ENCODE results near the gene C1orf159.

C1orf159 gene

GRCh38 chr1:1132042-1132950, 16.4 kb upstream of the C1orf159 start:
- no peak for DNase-seq (ENCODE audit: low spot score)

- no peak for DNase-seq (ENCODE audit: low spot score)
These were observed 14.6 kb upstream of the C1orf159 start for GRCh38 chr1:1130206-1131120.

- DNase-seq (ENCODE audit: low spot score): no peak
These were observed 13.5 kb upstream of the C1orf159 start for GRCh38 chr1:1129381-1129821.

GRCh38 chr1:1128454-1129139, 12.7 kb upstream of the C1orf159 start:
- DNase-seq (ENCODE audit: low spot score): no peak

GRCh38 chr1:1127551-1128451, 11.9 kb upstream of the C1orf159 start:
- no peak for DNase-seq (ENCODE audit: low spot score)

- DNase-seq (ENCODE audit: low spot score): no peak
These were observed 10.1 kb upstream of the C1orf159 start for GRCh38 chr1:1125945-1126344.

- DNase-seq (ENCODE audit: low spot score): no peak
These were observed 9.1 kb upstream of the C1orf159 start for GRCh38 chr1:1124786-1125642.

GRCh38 chr1:1124508-1124785, 8.6 kb upstream of the C1orf159 start:
- no peak for DNase-seq (ENCODE audit: low spot score)

GRCh38 chr1:1123581-1124507, 8.0 kb upstream of the C1orf159 start:
- no peak for DNase-seq (ENCODE audit: low spot score)

GRCh38 chr1:1122981-1123480, 7.1 kb upstream of the C1orf159 start:
- no peak for DNase-seq (ENCODE audit: low spot score)

- peak; percentile 84 for DNase-seq (ENCODE audit: low spot score)
These were observed 6.4 kb upstream of the C1orf159 start for GRCh38 chr1:1122078-1122811.

- DNase-seq (ENCODE audit: low spot score): no peak
These were observed 5.8 kb upstream of the C1orf159 start for GRCh38 chr1:1121611-1122077.

- DNase-seq (ENCODE audit: low spot score): peak; percentile 43
These were observed 5.1 kb upstream of the C1orf159 start for GRCh38 chr1:1120866-1121591.

- peak; percentile 36 for DNase-seq (ENCODE audit: low spot score)
These were observed 4.2 kb upstream of the C1orf159 start for GRCh38 chr1:1120096-1120495.

GRCh38 chr1:1119272-1119890, 3.5 kb upstream of the C1orf159 start:
- DNase-seq (ENCODE audit: low spot score): peak; percentile 42

- DNase-seq (ENCODE audit: low spot score): peak; percentile 37
These were observed 3.0 kb upstream of the C1orf159 start for GRCh38 chr1:1118876-1119220.

Measured in ecto neural progenitor cell (in vitro differentiated cells).